T47D (cell line): ENCODE measurements around the gene SH3GL2.

Source experiments
- DNase-seq, 2 experiments: peaks; one replicate each; pipeline versions ENCODE4 v3.0.0 to v3.0.0-alpha.2; 2011 to 2012; ENCODE audit warnings: low read depth in 1 of 2, low spot score in 1 of 2
- JUND ChIP-seq: IDR thresholded peaks from 2 replicates; pipeline ENCODE4 v1.6.1; 2012; ENCODE audit warnings: low read depth
- in situ Hi-C: cut with HindIII; loops from 2 replicates; pipeline ENCODE4 v1.10.0; 2016; ENCODE audit warnings: low sequenced_read_pairs, low pct_unique_long_range_greater_than_20kb

Gene SH3GL2

DNA sequence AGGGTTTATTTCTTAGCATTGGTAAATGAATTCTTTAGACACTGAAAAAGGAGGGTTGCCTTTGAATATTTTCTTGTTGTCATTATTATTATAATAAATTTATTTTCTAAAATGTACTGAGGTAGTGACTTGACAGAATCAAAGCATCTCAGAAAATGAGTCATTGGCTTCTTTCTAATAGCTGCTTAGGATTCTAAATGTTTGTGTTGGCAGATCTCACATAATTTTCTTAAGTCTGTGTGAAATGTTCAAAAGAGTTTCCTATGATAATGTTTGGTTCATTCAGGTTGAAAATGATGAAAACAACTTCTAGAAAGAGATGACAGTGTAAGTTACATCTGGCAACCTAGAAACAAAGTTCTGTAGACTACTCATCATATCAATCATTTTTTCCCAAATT, 69.7 kb downstream of the SH3GL2 start:
- TF ChIP-seq JUND = no peak
- in situ Hi-C loops = no loop called here
- no peak for DNase-seq

GRCh38 chr9:17651725-17652124, 72.9 kb downstream of the SH3GL2 start:
- DNase-seq = no peak
- no peak for TF ChIP-seq JUND
- in situ Hi-C loops = no loop called here

GRCh38 chr9:17653947-17654465, 75.1 kb downstream of the SH3GL2 start:
- no peak for DNase-seq
- TF ChIP-seq JUND = no peak
- in situ Hi-C loops = no loop called here

GRCh38 chr9:17656889-17657288, 78.0 kb downstream of the SH3GL2 start:
- TF ChIP-seq JUND = no peak
- in situ Hi-C loops = no loop called here
- DNase-seq = no peak

- no peak for TF ChIP-seq JUND
- no peak for DNase-seq
- in situ Hi-C loops = no loop called here
Observed at GRCh38 chr9:17658237-17658636, 79.4 kb downstream of the SH3GL2 start.

- TF ChIP-seq JUND = no peak
- in situ Hi-C loops = no loop called here
- no peak for DNase-seq
Observed at GRCh38 chr9:17660158-17660557, 81.3 kb downstream of the SH3GL2 start.

GRCh38 chr9:17665450-17665849, 86.6 kb downstream of the SH3GL2 start:
- in situ Hi-C loops = no loop called here
- no peak for DNase-seq
- no peak for TF ChIP-seq JUND

DNA sequence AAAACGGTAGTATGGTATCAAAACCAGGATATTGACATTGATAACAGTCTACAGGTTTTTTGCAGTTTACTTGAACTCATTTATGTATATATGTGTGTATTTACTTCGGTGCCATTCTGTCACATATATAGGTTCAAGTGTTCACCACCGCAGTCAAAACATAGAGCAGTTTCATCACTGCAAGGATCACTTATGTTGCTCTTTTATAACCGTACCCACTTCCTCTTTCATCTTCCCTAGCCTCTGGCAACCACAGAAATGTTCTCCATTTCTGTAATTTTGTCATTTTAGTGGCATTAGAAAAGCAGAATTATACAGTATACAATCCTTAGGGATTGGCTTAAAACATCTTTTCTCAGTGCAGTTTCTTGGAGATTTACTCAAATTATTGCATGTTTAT, 90.3 kb downstream of the SH3GL2 start:
- TF ChIP-seq JUND = no peak
- in situ Hi-C loops = no loop called here
- no peak for DNase-seq

DNA sequence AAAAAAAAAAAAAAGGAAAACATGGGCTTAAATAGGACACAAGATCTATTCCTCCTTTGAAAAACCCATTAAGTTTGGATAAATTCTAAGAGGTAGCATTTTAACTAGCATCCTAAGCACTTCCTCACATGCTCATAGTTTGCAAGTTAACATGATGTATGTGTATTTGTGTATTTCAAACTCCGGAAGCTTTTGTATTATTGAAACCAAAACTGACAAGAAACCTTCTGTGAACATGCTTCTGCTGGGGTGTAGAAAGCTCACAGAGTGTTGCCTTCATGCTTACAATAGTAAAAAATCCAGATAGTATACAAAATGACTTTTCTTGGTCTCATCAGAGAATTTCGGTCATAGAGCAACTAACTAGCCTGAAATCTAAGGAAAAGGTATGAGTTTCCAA, 103.8 kb downstream of the SH3GL2 start:
- no peak for TF ChIP-seq JUND
- in situ Hi-C loops = no loop called here
- no peak for DNase-seq

DNA sequence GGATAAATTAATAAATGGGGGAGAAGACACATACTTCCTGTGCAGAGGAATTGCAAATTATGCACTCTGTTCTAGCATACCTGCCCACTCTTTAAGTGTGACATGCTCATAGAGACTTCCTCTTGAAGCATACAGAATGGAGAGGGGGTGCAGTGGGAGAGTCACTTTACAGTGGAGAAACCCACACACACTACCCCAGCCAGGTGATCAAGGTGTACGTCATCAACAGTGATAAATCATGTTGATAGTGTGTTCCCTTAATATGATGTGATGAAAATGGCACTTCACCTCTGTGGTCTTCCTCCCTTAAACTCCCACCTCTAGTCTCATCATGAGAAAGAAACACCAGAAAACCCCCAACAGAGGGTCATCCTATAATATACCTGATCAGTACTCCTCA, 110.0 kb downstream of the SH3GL2 start:
- no peak for DNase-seq
- in situ Hi-C loops = no loop called here
- TF ChIP-seq JUND = no peak

DNA sequence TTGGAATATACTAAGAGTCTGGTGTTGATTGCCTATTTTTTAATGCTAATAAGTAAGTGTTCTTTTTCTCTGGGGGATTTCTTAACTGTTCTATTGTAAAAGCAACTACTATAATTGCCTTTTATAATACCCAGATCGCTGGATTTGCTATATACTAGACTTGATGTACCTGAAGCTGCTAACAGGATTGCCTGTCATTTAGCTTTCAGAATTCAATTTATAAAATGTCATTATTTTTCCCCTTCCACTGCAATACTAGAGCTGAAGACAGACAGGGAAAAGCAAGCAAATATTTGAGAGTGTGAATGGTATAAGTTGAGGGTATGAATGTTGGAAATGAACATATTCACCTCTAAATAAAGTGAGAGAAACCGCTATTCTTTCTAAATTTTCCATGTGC, 115.5 kb downstream of the SH3GL2 start:
- in situ Hi-C loops = no loop called here
- TF ChIP-seq JUND = no peak
- DNase-seq = no peak

DNA sequence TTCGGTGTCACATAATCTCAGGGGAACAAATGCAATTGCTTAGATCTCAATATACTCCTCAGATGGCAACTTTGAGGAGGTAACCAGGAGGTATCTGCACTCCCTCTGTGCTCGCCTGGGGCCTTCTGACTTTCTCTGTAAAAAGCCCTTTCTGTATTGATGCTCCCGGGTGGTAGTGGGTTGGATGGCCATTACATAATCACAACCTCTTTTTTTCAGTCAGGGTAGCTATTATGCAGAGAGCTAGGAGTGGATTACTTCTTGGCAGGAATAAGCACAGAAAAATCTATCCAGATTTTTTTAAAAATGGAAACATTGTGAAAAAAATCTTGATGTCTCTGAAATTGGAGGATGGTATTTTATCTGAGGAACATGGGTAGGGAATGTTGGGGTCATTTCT, 116.6 kb downstream of the SH3GL2 start:
- DNase-seq = no peak

DNA sequence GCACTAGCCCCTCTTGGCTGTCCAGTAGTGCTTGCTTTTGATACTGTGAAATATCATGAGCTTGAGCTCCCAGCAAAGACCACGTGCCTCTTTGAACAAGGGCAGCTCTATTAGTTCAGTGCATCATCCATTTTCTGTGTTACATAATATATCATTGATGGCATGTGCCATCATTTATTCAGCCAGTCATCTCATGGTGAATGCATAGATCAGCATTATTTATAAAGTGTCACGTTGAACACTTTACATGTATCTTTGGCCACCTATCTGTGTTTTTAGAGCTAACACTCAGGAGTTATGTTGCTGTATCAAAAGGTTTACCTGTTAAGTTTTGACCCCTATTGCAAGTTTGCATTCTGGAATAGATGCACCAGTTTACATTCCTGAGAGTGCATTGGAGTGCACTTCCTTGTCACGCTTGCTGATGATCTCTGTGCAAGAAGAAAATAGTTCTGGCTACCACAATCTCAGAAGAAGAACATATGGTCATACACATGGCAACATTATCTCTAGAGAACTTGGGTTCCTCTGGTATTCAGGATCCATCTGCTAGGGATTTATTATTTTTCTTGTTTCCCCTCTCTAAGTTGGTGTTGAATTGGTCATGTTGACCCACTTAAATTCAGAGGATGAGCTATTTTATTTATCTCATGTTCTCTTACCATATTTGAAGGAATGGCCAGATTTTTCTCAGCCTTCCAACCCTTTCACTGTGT, 120.9 kb downstream of the SH3GL2 start:
- no peak for DNase-seq
- in situ Hi-C loops = no loop called here
- no peak for TF ChIP-seq JUND

More for the DNA sequence above, 116.6 kb downstream of the SH3GL2 start:
- in situ Hi-C loops = no loop called here
- no peak for TF ChIP-seq JUND

DNA sequence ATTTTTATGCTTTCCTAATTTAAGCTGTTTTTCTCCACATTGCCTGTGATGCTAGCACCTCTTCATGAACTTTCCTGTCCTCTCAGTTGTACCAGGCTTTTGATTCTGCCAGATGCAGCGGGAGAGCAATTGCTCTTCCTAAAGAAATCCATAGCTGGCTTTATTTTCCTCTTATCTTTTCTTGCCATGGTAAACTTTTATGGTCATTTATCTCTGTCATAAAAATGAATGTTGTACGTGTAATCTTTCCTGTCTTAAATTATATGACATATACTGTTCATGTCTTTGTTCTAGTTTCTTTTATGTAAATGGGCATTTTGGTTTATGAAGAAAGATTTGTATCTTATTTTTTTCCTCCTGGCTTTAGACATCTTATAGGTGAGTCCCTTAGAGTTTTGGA, 127.5 kb downstream of the SH3GL2 start:
- TF ChIP-seq JUND = no peak
- DNase-seq = no peak
- in situ Hi-C loops = no loop called here
